Smooth muscle cell of the brain vasculature (primary cell): ENCODE data around the gene NMT1.
"Not testable (repeated sequence)": the region's sequence is repeated elsewhere in the genome, so short reads cannot be mapped to it uniquely, and the experiment has no call there.

Source experiments
- DNase-seq: peaks from one replicate; pipeline ENCODE4 v3.0.0-alpha.2; 2012; ENCODE audit warnings: low read depth, low spot score

NMT1 gene

GRCh38 chr17:45036691-45037090 lies 24.4 kb upstream of the NMT1 start:
- DNase-seq = no peak

DNA sequence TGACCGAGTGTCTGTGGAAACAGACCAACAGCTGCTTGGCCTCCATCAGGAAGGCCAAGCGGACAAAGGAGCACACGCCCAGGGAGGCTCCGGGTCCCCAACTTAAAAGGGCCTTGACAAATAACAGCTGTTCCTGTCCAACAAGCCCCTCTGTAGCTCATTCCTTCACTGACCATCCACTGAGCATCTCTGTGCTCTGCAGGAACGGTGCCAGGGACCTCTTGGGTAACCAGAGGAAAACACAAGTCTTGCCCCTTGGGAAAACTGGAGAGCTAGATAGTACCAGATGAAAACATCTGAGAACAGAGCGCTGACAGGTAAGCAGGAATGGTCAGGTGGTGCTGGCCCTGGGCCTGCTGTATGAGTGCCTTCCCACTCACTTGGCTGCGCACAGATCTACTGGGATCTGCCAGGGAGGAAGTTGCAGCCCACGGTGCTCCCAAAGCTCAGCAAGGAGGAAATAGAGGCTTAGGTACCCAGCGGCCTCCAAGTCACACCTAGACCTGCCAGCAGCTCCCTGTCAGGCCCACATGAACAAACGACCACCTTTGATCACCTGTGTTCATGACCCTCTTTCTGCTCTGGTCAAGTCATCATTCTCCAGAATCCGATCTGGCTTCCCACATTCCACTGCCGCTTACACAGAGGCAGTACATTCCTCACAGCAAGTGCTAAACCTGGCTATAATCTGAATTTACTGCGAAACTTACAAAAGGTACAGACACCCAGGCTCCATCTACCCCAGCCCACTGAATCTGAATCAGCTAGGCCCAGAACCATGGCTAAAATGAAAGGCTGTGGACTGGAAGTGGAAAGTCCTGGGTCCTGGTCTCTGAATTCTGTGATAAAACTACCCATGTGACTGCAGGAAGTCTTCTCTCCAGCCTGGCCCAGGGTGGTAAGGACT lies 22.1 kb upstream of the NMT1 start:
- no peak for DNase-seq

DNA sequence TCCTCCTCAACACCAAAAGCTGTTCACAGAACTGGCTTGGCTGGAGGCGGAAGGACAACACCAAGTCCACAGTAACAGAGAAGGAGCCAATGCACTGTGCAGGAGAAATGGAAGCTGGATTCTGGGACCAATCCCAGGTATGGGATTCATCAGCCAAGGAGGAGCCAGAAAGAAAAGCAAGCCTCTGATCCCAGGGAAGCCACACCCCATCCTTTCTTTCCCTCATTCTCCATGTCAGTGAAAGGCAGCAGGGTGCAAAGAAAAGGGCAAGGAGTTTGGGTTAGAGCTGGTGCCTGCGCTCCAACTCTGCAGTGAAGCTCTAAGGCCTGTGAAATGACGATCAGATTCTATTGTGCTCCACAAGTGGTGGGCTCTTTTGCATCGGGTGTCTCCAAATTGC lies 20.7 kb upstream of the NMT1 start:
- no peak for DNase-seq

DNA sequence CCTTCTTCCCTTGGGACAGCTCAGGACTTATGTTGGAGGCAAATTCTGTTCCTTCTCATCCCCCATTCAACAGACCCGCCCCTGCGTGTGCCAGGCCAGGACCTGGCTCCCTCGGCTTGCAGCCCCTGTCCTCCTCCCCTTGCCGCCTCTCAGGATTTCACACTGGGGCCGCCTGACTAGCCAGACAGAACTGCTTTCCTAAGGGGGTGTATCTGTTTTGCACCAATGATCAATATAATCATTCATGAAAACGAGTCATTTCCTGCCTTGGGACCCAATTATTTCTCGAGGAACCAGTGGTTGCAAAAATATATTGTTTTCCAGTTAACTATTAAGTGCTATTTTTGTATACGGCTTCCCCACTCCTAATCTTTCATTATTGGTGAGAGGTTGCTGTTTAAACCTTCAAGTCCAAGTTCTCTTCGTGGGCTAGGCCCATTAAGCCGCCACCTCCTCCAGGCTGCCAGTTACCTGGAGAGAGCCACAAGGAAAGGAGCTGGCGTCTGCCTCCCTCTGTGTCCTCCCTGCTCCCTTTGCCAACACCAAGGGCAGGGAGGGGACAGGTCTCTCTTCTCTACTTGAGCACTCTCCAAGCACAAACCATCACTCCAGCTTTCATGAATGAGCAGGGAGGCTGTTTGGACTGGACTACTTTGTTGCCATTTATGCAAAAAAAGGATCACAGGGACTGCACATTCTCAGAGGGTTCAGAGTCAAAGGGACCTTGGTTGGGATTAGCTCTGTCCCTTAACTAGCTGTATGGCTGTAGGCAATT lies 18.6 kb upstream of the NMT1 start:
- no peak for DNase-seq

GRCh38 chr17:45043813-45044540 lies 17.1 kb upstream of the NMT1 start:
- no peak for DNase-seq

DNA sequence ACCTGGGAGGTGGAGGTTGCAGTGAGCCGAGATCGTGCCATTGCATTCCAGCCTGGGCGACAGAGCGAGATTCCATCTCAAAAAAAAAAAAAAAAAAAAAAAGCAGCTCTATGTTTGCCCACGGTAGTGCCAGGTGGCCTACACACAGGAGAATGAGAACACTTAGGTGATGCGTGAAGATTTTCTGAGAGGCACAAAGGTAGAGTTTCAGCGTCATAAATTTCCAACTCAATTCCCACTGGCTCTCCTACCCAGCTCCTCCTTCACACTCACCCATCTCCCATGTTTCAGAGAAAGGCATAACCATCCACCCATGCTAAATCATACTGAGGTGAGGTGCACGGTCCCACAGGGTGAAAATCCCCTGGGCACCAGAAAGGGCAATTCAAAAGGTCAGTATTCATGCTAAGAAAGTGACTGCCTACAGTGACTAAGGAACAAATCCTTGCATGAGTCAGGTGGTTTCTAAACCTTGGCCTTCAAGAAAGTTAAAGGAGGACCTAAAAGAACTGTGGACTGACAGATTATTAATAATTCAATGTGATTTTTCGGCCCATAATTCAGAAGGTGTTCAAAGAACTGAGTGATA lies 14.5 kb upstream of the NMT1 start:
- DNase-seq = no peak

- no peak for DNase-seq
Observed at GRCh38 chr17:45048795-45049563, 12.1 kb upstream of the NMT1 start.

DNA sequence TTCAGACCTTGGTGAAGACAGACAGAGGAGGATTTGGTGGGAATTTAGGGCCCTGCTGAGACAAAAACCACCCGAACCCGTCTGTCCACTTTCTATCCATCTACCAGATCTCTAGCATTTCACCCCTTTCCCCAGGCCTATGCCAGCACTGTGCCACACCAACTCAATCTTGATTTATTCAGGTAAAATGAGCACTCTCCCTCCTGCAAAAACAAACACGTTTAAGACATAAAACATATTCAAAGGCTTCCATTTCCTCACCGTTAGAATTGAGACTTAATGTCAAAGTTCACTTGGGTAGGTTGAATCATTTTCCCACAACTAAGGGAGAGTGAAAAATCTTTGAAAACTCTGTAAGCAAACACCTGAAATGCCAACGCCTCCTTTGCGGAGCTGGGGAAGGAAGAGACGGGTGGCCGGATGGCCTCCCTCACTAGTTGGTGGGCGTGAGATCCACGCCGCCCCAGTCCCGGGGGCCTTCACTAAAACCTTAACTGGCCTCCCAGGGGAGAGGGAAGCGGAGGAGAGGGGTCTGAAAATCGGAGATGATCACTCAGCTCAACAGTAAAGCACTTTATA lies 10.5 kb upstream of the NMT1 start:
- no peak for DNase-seq

DNA sequence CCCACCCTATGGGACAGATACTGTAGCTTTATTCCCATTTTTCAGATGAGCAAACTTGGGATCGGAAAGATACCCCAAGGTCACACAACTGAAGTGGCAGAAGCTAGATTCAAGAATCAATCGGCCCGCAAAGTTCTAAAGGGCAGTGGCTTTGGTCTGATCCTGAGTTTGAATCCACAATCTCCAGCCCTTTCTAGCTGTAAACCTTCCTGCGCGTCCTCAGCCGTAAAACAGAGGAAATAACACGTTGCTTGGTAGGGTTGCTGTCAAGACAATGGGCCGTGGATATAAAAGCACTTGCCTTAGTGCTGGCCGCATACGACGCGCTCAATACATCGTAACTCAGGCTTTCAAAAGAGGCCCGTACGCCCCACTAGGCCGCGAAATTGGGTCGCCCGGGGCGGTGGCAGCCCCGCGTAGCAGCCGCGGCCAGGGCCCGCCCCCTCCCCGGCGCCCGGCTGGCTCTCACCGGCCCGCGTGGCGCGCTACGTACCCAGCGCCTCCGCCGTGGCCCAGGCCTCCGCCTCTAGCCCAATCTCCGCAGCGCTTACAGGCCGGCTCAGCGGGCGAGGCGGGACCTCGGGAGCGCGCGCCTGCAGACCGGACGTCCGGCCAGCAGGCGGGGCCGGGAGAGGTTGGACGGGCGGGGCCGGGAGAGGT lies 9.9 kb upstream of the NMT1 start, which contains the start of gene DCAKD:
Gene DCAKD, minus strand, starts transcription at position 573 of the 660 bp plus-strand sequence. CDS start 16,747 bp downstream, outside the sequence.
- DNase-seq = peak; percentile 88

DNA sequence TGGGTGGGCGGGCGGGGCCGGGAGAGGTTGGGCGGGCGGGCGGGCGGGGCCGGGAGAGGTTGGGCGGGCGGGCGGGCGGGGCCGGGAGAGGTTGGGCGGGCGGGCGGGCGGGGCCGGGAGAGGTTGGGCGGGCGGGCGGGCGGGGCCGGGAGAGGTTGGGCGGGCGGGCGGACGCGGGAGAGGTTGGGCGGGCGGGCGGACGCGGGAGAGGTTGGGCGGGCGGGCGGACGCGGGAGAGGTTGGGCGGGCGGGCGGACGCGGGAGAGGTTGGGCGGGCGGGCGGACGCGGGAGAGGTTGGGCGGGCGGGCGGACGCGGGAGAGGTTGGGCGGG lies 9.4 kb upstream of the NMT1 start:
- DNase-seq = not testable (repeated sequence)

GRCh38 chr17:45052052-45052772 lies 8.9 kb upstream of the NMT1 start:
- no peak for DNase-seq

DNA sequence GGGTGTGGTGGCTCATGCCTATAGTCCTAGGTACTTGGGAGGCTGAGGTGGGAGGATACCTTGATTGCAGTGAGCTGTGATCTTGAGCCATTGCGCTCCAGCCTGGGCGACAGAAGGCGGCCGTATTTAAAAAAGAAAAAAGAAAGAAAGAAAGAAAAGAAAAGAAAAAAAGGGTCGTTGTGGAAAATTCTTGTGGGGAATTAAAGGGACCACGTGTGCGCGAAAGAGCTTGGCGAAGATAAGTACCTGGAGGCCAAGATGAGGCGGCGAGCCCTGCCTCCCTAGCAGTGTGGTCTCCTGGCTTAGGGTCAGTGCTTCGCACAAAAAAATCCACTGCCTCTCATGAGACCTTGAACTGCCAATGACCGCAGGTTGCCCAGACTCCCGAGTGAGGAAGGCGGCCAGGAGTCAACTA lies 728 bp upstream of the NMT1 start:
- no peak for DNase-seq

- DNase-seq = no peak
Observed at GRCh38 chr17:45061606-45062205, 589 bp downstream of the NMT1 start.

DNA sequence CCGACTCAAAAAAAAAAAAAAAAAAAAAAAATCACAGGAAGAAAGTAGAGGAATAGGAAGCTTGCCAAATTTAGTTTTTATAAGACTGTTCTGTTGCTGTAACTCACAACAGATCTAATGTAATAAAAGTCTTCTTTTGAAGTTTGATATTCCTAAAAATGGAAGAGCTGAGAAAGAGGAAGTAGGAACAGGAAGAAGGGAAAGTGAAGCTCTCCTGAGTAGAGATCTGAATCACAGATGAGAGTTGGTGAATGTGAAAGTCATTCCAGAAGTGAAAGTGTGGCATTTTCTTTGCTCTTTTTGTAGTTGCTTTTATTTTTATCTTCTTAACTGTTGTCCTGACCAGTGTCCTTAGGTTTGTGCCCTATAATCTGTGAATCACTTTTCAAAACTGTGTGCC lies 2.1 kb downstream of the NMT1 start:
- no peak for DNase-seq

GRCh38 chr17:45067637-45068036 lies 6.5 kb downstream of the NMT1 start:
- DNase-seq = no peak

DNA sequence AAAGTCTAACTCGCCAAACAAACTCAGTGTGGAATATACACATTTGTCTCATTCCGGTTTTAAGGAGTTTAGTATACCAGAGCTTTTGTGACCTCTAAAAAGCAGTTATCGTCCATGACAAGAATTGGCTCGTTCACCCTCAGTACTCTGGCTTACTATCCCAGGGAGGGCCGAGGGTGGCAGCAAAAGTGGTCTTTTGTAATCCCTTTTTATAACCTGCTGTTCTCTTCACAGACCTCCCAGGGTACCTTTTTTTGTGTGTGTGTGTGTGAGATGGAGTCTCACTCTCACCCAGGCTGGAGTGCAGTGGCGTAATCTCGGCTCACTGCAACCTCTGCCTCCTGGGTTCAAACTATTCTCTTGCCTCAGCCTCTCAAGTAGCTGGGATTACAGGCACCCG lies 8.9 kb downstream of the NMT1 start:
- DNase-seq = no peak

- no peak for DNase-seq
Observed at GRCh38 chr17:45070809-45071208, 9.7 kb downstream of the NMT1 start.

GRCh38 chr17:45073414-45074070 lies 12.4 kb downstream of the NMT1 start:
- no peak for DNase-seq
